Mesenchymal stem cell (in vitro differentiated cells and primary cell): Measurements from ENCODE around the gene NATD1.

Experiments used
- DNase-seq: peaks from one replicate; pipeline ENCODE4 v3.0.0-alpha.2; 2013
- H2AFZ ChIP-seq: one replicate; pipeline ENCODE4 v1.6.1; 2013; ENCODE audit warnings: low read depth, mild to moderate bottlenecking, control low read depth, inconsistent platforms, low read length, moderate library complexity
- H2AK5ac ChIP-seq: 2 replicates; pipeline ENCODE4 v1.6.1; 2013; ENCODE audit warnings: low read length, moderate library complexity, mild to moderate bottlenecking, inconsistent platforms; ENCODE audit not compliant: severe bottlenecking
- H2BK120ac ChIP-seq: one replicate; pipeline ENCODE4 v1.6.1; 2013; ENCODE audit warnings: low read depth, mild to moderate bottlenecking, inconsistent platforms, low read length, moderate library complexity
- H2BK12ac ChIP-seq, 2 experiments: one replicate each; pipeline ENCODE4 v1.6.1; 2013; ENCODE audit warnings: inconsistent platforms in 2 of 2, low read length in 2 of 2, mild to moderate bottlenecking in 2 of 2, moderate library complexity in 2 of 2, control low read depth in 1 of 2
- H2BK15ac ChIP-seq: one replicate; pipeline ENCODE4 v1.6.1; 2013; ENCODE audit warnings: mild to moderate bottlenecking, low read depth, inconsistent platforms; ENCODE audit not compliant: poor library complexity, severe bottlenecking
- H2BK5ac ChIP-seq: 2 replicates; pipeline ENCODE4 v1.6.1; 2013; ENCODE audit warnings: low read depth, mild to moderate bottlenecking, low read length, control low read depth, inconsistent platforms; ENCODE audit not compliant: poor library complexity, severe bottlenecking
- H3K14ac ChIP-seq, 2 experiments: one replicate each; pipeline ENCODE4 v1.6.1; 2013; ENCODE audit warnings: inconsistent platforms in 2 of 2, low read length in 2 of 2, control low read depth in 1 of 2, mild to moderate bottlenecking in 1 of 2, moderate library complexity in 1 of 2
- H3K18ac ChIP-seq, 2 experiments: one replicate each; pipeline ENCODE4 v1.6.1; 2013; ENCODE audit warnings: inconsistent platforms in 2 of 2, low read length in 2 of 2, control low read depth in 1 of 2, low read depth in 1 of 2, mild to moderate bottlenecking in 1 of 2
- H3K23ac ChIP-seq, 2 experiments: one replicate each; pipeline ENCODE4 v1.6.1; 2013; ENCODE audit warnings: inconsistent platforms in 2 of 2, low read length in 2 of 2, mild to moderate bottlenecking in 2 of 2, moderate library complexity in 2 of 2, control low read depth in 1 of 2
- H3K27ac ChIP-seq: 2 replicates; pipeline ENCODE4 v1.5.1; 2013; ENCODE audit warnings: mild to moderate bottlenecking, moderate library complexity, low read length, control low read depth, inconsistent platforms; ENCODE audit not compliant: poor library complexity, severe bottlenecking
- H3K27me3 ChIP-seq, 2 experiments: 2 replicates each; pipeline versions ENCODE4 v1.6.1 to v1.7.0; 2013; ENCODE audit warnings: low read length in 2 of 2, mild to moderate bottlenecking in 2 of 2, moderate library complexity in 2 of 2, control low read depth in 1 of 2, inconsistent platforms in 1 of 2; ENCODE audit not compliant: control insufficient read depth in 1 of 2, insufficient read depth in 1 of 2
- H3K36me3 ChIP-seq, 2 experiments: 2 replicates each; pipeline versions ENCODE4 v1.6.1 to v1.7.0; 2013; ENCODE audit warnings: low read length in 2 of 2, control low read depth in 1 of 2, inconsistent platforms in 1 of 2, low read depth in 1 of 2, mild to moderate bottlenecking in 1 of 2; ENCODE audit not compliant: insufficient read depth in 2 of 2, control insufficient read depth in 1 of 2
- H3K4ac ChIP-seq, 2 experiments: one replicate each; pipeline ENCODE4 v1.6.1; 2013; ENCODE audit warnings: inconsistent platforms in 2 of 2, low read length in 2 of 2, mild to moderate bottlenecking in 2 of 2, moderate library complexity in 2 of 2, control low read depth in 1 of 2, low read depth in 1 of 2
- H3K4me1 ChIP-seq: 2 replicates; pipeline ENCODE4 v1.6.1; 2013; ENCODE audit warnings: low read depth, low read length, control low read depth; ENCODE audit not compliant: control insufficient read depth, insufficient read depth
- H3K4me2 ChIP-seq: 2 replicates; pipeline ENCODE4 v1.6.1; 2013; ENCODE audit warnings: low read length, mild to moderate bottlenecking, inconsistent platforms; ENCODE audit not compliant: poor library complexity, severe bottlenecking
- H3K4me3 ChIP-seq, 2 experiments: 2 replicates each; pipeline versions ENCODE4 v1.5.1 to v1.7.0; 2013; ENCODE audit warnings: low read length in 2 of 2, mild to moderate bottlenecking in 2 of 2, control low read depth in 1 of 2, low read depth in 1 of 2; ENCODE audit not compliant: insufficient read depth in 1 of 2
- H3K79me1 ChIP-seq: replicated peaks from 2 replicates; pipeline ENCODE4 v1.6.1; 2013; ENCODE audit warnings: mild to moderate bottlenecking, control low read depth, low read length, inconsistent platforms; ENCODE audit not compliant: poor library complexity, severe bottlenecking
- H3K9ac ChIP-seq: 2 replicates; pipeline ENCODE4 v1.7.0; 2013; ENCODE audit warnings: mild to moderate bottlenecking, low read length, moderate library complexity
- H3K9me3 ChIP-seq: 2 replicates; pipeline ENCODE4 v1.7.0; 2013; ENCODE audit warnings: mild to moderate bottlenecking, low read length; ENCODE audit not compliant: control insufficient read depth
- H4K8ac ChIP-seq: one replicate; pipeline ENCODE4 v1.6.1; 2013; ENCODE audit warnings: inconsistent platforms, mild to moderate bottlenecking, low read length, moderate library complexity
- H4K91ac ChIP-seq: one replicate; pipeline ENCODE4 v1.6.1; 2013; ENCODE audit warnings: mild to moderate bottlenecking, low read length, inconsistent platforms
- WGBS: methylation state at CpG from one replicate; pipeline ENCODE4 v1.1.7; 2013; ENCODE audit warnings: mixed read lengths; 5-methylcytosine and 5-hydroxymethylcytosine counted together

NATD1 gene

DNA sequence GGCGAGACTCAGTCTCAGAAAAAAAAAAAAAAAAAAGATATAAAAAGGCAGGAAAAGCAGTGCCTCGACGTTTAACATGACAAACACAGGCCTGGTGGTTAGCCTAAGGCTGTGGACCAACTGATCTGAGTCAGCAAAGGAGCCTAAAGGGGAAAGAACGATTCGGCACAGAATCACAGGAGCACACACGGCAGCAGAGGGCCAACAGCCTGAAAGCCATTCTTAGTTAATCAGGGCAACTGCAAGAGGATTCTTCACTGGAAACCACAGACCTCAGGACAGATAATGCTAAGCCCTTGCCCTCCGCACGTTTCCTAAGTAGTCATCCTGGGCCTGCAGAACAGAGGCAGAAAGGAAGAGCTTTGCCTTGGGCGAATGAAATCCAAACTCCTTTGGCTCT, 53.9 kb downstream of the NATD1 start:
- Histone ChIP-seq H2AFZ (no peak overlapping the region), H2AK5ac (no peak overlapping the region), H3K79me1 (peaks cover 41% of the 10 kb centered on the region), H3K23ac (no peak overlapping the region), H2BK12ac (no peak overlapping the region), H3K9me3 (no peaks in the 10 kb centered on the region), H3K4ac (no peak overlapping the region), H4K91ac (no peak overlapping the region), H3K9ac (peak overlapping the region; percentile 29), H3K4me2 (no peak overlapping the region), H2BK5ac (no peak overlapping the region), H3K4me3 (no peak overlapping the region), H3K27me3 (no peaks in the 10 kb centered on the region), H3K27ac (no peak overlapping the region), H3K18ac (no peak overlapping the region), H4K8ac (no peak overlapping the region), H2BK15ac (no peak overlapping the region), H3K4me1 (peaks cover 11% of the 10 kb centered on the region), H2BK120ac (no peak overlapping the region), H3K36me3 (peaks cover 39 to 62% of the 10 kb centered on the region in 2 experiments), H3K14ac (no peak overlapping the region)
- DNase-seq: peak; percentile 70
- WGBS: 72% methylated on average over 8 of the region's 9 CpGs

- Histone ChIP-seq H3K4ac (no peak overlapping the region), H3K36me3 (peaks cover 39 to 65% of the 10 kb centered on the region in 2 experiments), H2AFZ (no peak overlapping the region), H3K27me3 (no peaks in the 10 kb centered on the region), H2BK12ac (no peak overlapping the region), H2BK5ac (no peak overlapping the region), H3K4me2 (no peak overlapping the region), H2BK120ac (no peak overlapping the region), H4K91ac (no peak overlapping the region), H3K9me3 (no peaks in the 10 kb centered on the region), H3K79me1 (peaks cover 43% of the 10 kb centered on the region), H2AK5ac (no peak overlapping the region), H3K9ac (no peak overlapping the region), H3K23ac (no peak overlapping the region), H2BK15ac (no peak overlapping the region), H3K4me1 (peaks cover 11% of the 10 kb centered on the region), H3K4me3 (no peak overlapping the region), H3K14ac (no peak overlapping the region), H3K18ac (no peak overlapping the region), H4K8ac (peak overlapping the region; percentile 29), H3K27ac (no peak overlapping the region)
- DNase-seq: no peak
- 98% methylated on average over 20 of the region's 20 CpGs for WGBS
These were observed 54.8 kb downstream of the NATD1 start for GRCh38 chr17:21198411-21198810.

DNA sequence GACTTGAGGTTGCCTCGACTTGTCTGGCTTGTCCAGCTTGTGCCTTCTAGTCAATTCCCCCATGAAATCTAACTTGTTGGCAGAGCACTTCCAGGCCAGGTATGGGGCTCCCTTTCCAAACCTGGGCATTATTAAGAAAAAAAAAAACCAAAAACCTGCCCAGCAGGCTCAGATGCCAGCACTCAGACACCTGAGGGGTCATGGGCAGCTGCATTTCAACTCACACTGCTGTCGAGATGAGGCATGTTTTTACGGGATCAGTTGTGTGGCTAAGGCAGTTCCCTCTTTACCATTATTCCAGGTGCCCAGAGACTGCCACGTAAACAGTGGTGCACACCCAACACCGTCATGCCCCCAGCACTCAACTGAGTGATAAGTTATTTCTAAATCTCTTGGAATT, 57.1 kb downstream of the NATD1 start:
- no peak overlapping the region for H3K18ac ChIP-seq
- no peak overlapping the region for H3K14ac ChIP-seq
- no peak overlapping the region for H4K8ac ChIP-seq
- no peaks in the 10 kb centered on the region for H3K27me3 ChIP-seq
- DNase-seq: no peak
- no peak overlapping the region for H2AFZ ChIP-seq
- H4K91ac ChIP-seq: no peak overlapping the region
- H2BK12ac ChIP-seq: no peak overlapping the region
- no peak overlapping the region for H3K4ac ChIP-seq
- no peak overlapping the region for H3K23ac ChIP-seq
- H3K36me3 ChIP-seq: peaks cover 46 to 53% of the 10 kb centered on the region in 2 experiments
- H2BK5ac ChIP-seq: no peak overlapping the region
- 99% methylated on average over 4 of the region's 5 CpGs for WGBS
- H3K9me3 ChIP-seq: no peaks in the 10 kb centered on the region
- no peak overlapping the region for H2BK15ac ChIP-seq
- H2AK5ac ChIP-seq: no peak overlapping the region
- H2BK120ac ChIP-seq: no peak overlapping the region
- H3K79me1 ChIP-seq: peaks cover 43% of the 10 kb centered on the region
- peaks cover 11% of the 10 kb centered on the region for H3K4me1 ChIP-seq
- no peak overlapping the region for H3K4me3 ChIP-seq
- H3K27ac ChIP-seq: no peak overlapping the region
- H3K9ac ChIP-seq: no peak overlapping the region
- no peak overlapping the region for H3K4me2 ChIP-seq

DNA sequence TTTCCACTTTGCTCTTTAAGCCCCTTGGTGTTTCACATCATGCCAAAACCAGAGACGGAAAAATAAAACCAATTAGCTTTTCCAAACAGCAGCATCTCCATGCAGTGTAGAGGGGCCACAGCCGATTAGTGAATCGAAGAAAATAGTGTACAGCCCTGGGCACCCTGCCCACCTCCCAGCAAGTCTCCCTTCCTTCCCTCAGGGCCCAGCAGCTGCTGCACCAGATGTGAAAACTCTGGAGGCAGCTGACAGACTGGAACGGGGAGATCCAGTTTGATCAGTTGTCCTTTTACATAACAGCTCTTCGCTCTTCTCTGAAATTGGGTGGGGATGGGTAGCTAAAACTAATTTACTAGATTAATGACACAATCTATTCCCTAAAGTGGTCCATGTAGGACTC, 58.5 kb downstream of the NATD1 start:
- H2BK120ac ChIP-seq: no peak overlapping the region
- H2AFZ ChIP-seq: no peak overlapping the region
- no peak overlapping the region for H2BK12ac ChIP-seq
- no peak overlapping the region for H3K4ac ChIP-seq
- H4K8ac ChIP-seq: no peak overlapping the region
- no peak overlapping the region for H3K18ac ChIP-seq
- H3K4me1 ChIP-seq: peaks cover 3% of the 10 kb centered on the region
- H3K9me3 ChIP-seq: no peaks in the 10 kb centered on the region
- WGBS: 95% methylated on average over 4 of the region's 5 CpGs
- H3K27me3 ChIP-seq: no peaks in the 10 kb centered on the region
- H3K4me3 ChIP-seq: peak overlapping the region in 1 of 2 experiments; percentile 62
- no peak overlapping the region for H3K4me2 ChIP-seq
- H3K23ac ChIP-seq: no peak overlapping the region
- no peak overlapping the region for H3K27ac ChIP-seq
- H3K79me1 ChIP-seq: peaks cover 37% of the 10 kb centered on the region
- no peak overlapping the region for H2AK5ac ChIP-seq
- no peak overlapping the region for H2BK15ac ChIP-seq
- H3K9ac ChIP-seq: peak overlapping the region; percentile 35
- H2BK5ac ChIP-seq: no peak overlapping the region
- H4K91ac ChIP-seq: peak overlapping the region; percentile 32
- no peak for DNase-seq
- peaks cover 49 to 57% of the 10 kb centered on the region in 2 experiments for H3K36me3 ChIP-seq
- no peak overlapping the region for H3K14ac ChIP-seq
